Left hindlimb (tissue), 1 donor: ENCODE results near the gene STYXL1.

ENCODE experiments used
- DNase-seq: peaks from one replicate; pipeline ENCODE4 v3.0.0-alpha.2; 2018

The STYXL1 gene

GRCh38 chr7:75991531-75992082, 56.2 kb downstream of the STYXL1 start:
- no peak for DNase-seq

- DNase-seq = no peak
These were observed 58.1 kb downstream of the STYXL1 start for GRCh38 chr7:75989500-75990388.

- no peak for DNase-seq
These were observed 59.0 kb downstream of the STYXL1 start for GRCh38 chr7:75988568-75989499.

- no peak for DNase-seq
These were observed 59.8 kb downstream of the STYXL1 start for GRCh38 chr7:75987805-75988567.

GRCh38 chr7:75987026-75987804, 60.6 kb downstream of the STYXL1 start:
- DNase-seq = no peak

GRCh38 chr7:75986147-75986781, 61.5 kb downstream of the STYXL1 start:
- DNase-seq = no peak

- no peak for DNase-seq
These were observed 62.2 kb downstream of the STYXL1 start for GRCh38 chr7:75985518-75986146.

GRCh38 chr7:75985009-75985517, 62.7 kb downstream of the STYXL1 start:
- DNase-seq = no peak

- no peak for DNase-seq
These were observed 63.4 kb downstream of the STYXL1 start for GRCh38 chr7:75984130-75985008.

GRCh38 chr7:75983471-75984129, 64.2 kb downstream of the STYXL1 start:
- DNase-seq = no peak

GRCh38 chr7:75982306-75983064, 65.3 kb downstream of the STYXL1 start:
- no peak for DNase-seq

GRCh38 chr7:75981453-75982305, 66.1 kb downstream of the STYXL1 start:
- DNase-seq = no peak

GRCh38 chr7:75981203-75981452, 66.7 kb downstream of the STYXL1 start:
- no peak for DNase-seq

GRCh38 chr7:75980430-75981202, 67.2 kb downstream of the STYXL1 start:
- no peak for DNase-seq

- no peak for DNase-seq
These were observed 67.9 kb downstream of the STYXL1 start for GRCh38 chr7:75979759-75980429.

- DNase-seq = peak; percentile 87
These were observed 70.1 kb downstream of the STYXL1 start for GRCh38 chr7:75977743-75978142.
